SU-DHL-6 (cell line): ENCODE measurements around the gene CD79A.

Source experiments
- CTCF ChIP-seq: fragments of 200-600 bp; sonication (generic); IDR thresholded peaks from one replicate; pipeline ENCODE4 v1.5.1; 2017; ENCODE audit warnings: antibody characterized with exemption, mild to moderate bottlenecking, low read length, moderate library complexity; ENCODE audit not compliant: insufficient read depth, poor library complexity, severe bottlenecking
- EZH2phosphoT487 ChIP-seq: fragments of 200-600 bp; sonication (generic), shearing (Covaris generic); conservative IDR thresholded peaks from 2 replicates; pipeline ENCODE4 v1.6.1; 2018; ENCODE audit warnings: mild to moderate bottlenecking, antibody characterized with exemption, low read length, moderate library complexity, mixed read lengths

- TF ChIP-seq CTCF (no peak), EZH2phosphoT487 (no peak)
These were observed 12.7 kb upstream of the CD79A start for GRCh38 chr19:41864374-41864773.
